Skeletal muscle satellite cell (primary cell): ENCODE measurements around the gene ACOX3.
"Not testable (repeated sequence)": the region's sequence is repeated elsewhere in the genome, so short reads cannot be mapped to it uniquely, and the experiment has no call there.

Source experiments
- H3K27me3 ChIP-seq: 2 replicates; pipeline ENCODE4 v1.7.0; 2013; ENCODE audit warnings: low read length; ENCODE audit not compliant: control insufficient read depth, insufficient read depth
- H3K36me3 ChIP-seq: 2 replicates; pipeline ENCODE4 v1.7.0; 2013; ENCODE audit warnings: mild to moderate bottlenecking, control low read depth, low read length; ENCODE audit not compliant: insufficient read depth
- H3K4me1 ChIP-seq: 2 replicates; pipeline ENCODE4 v1.7.0; 2013; ENCODE audit warnings: low read length; ENCODE audit not compliant: control insufficient read depth, insufficient read depth
- H3K4me2 ChIP-seq: 2 replicates; pipeline ENCODE4 v1.7.0; 2013; ENCODE audit warnings: mild to moderate bottlenecking, low read length
- H3K4me3 ChIP-seq: 2 replicates; pipeline ENCODE4 v1.7.0; 2013; ENCODE audit warnings: low read length
- H3K9ac ChIP-seq: 2 replicates; pipeline ENCODE4 v1.7.0; 2013; ENCODE audit warnings: mild to moderate bottlenecking, low read depth, low read length, moderate library complexity
- H3K9me3 ChIP-seq: replicated peaks from 2 replicates; pipeline ENCODE4 v1.7.0; 2013; ENCODE audit warnings: mild to moderate bottlenecking, control low read depth, low read length

ACOX3 gene

GRCh38 chr4:8427262-8427661 is 13.3 kb downstream of the ACOX3 start:
- H3K36me3 ChIP-seq: no peaks in the 10 kb centered on the region
- peak overlapping the region; percentile 70 for H3K9ac ChIP-seq
- no peaks in the 10 kb centered on the region for H3K27me3 ChIP-seq
- H3K4me2 ChIP-seq: peak overlapping the region; percentile 99
- H3K9me3 ChIP-seq: no peaks in the 10 kb centered on the region
- peaks cover 14% of the 10 kb centered on the region for H3K4me1 ChIP-seq
- H3K4me3 ChIP-seq: peak overlapping the region; percentile 83

- H3K4me2 ChIP-seq: no peak overlapping the region
- no peak overlapping the region for H3K9ac ChIP-seq
- H3K9me3 ChIP-seq: no peaks in the 10 kb centered on the region
- H3K4me3 ChIP-seq: no peak overlapping the region
- no peaks in the 10 kb centered on the region for H3K27me3 ChIP-seq
- peaks cover 12% of the 10 kb centered on the region for H3K4me1 ChIP-seq
- no peaks in the 10 kb centered on the region for H3K36me3 ChIP-seq
Measured at GRCh38 chr4:8422786-8423185, 17.7 kb downstream of the ACOX3 start.

DNA sequence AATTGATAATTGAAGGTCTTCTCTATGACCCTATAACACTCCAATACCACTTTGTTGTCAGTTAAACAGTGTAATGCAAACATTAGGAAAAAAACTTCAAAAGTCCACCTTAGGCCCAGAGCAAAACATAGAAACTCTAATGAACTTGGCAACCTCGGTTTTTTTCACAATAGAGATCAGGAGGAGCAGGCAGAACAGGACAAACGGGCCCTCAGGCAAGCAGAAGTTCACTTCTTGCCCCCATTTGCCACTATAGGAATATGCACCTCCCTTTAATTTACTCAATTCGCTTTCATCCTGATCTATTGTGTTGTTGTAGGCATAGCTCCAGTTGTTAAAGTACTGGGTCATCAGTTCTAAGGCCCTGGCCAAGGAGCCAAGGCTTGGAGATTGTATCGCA is 18.2 kb downstream of the ACOX3 start:
- peaks cover 7% of the 10 kb centered on the region for H3K4me1 ChIP-seq
- no peaks in the 10 kb centered on the region for H3K36me3 ChIP-seq
- no peak overlapping the region for H3K4me2 ChIP-seq
- H3K9ac ChIP-seq: no peak overlapping the region
- no peaks in the 10 kb centered on the region for H3K27me3 ChIP-seq
- H3K4me3 ChIP-seq: no peak overlapping the region
- H3K9me3 ChIP-seq: no peaks in the 10 kb centered on the region

DNA sequence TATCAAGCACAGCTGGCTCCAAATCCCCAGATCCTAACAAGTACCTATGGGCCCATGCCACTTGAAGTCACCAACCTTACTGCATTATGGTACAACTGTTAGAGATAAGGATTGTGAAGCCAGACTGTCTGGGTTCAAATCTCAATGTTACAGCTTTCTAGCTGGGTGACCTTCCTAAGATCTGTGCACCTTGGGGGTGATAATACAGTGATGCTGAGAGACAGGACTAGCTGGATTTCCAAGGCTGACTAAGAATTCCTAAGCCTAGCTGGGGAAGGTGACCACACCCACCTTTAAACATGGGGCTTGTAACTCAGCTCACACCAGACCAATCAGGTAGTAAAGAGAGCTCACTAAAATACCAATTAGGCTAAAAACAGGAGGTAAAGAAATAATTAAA is 20.4 kb downstream of the ACOX3 start:
- not testable (repeated sequence) for H3K4me2 ChIP-seq, H3K27me3 ChIP-seq, H3K4me1 ChIP-seq, H3K4me3 ChIP-seq, H3K36me3 ChIP-seq, H3K9me3 ChIP-seq, H3K9ac ChIP-seq

GRCh38 chr4:8419222-8420041 is 21.1 kb downstream of the ACOX3 start:
- Histone ChIP-seq H3K4me3 (no peak overlapping the region), H3K9ac (no peak overlapping the region), H3K4me1 (peaks cover 4% of the 10 kb centered on the region), H3K9me3 (no peaks in the 10 kb centered on the region), H3K4me2 (no peak overlapping the region), H3K27me3 (no peaks in the 10 kb centered on the region), H3K36me3 (peaks cover 17% of the 10 kb centered on the region)

- peaks cover 25% of the 10 kb centered on the region for H3K36me3 ChIP-seq
- peaks cover 4% of the 10 kb centered on the region for H3K4me1 ChIP-seq
- H3K27me3 ChIP-seq: no peaks in the 10 kb centered on the region
- no peaks in the 10 kb centered on the region for H3K9me3 ChIP-seq
- H3K4me3 ChIP-seq: no peak overlapping the region
- no peak overlapping the region for H3K4me2 ChIP-seq
- no peak overlapping the region for H3K9ac ChIP-seq
Measured at GRCh38 chr4:8417071-8417614, 23.4 kb downstream of the ACOX3 start.

DNA sequence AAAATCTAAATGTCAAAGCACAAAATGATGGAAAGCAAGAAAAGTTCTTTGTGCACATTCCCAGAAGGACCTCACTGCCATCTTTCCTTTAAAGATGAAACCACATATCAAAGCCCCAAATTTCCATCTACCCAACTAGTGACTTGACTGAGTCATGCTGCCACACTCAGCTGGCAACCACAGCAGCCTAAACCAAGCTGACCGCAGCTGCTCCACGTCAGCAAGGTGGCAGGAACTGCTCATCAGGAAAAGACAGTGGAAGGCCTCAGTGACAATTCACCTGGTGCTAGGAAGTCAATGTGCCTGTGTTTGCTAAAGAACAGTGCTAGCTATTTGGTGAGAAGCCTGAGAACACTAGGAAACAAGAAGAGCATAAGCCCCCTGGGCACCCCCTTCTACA is 26.1 kb downstream of the ACOX3 start:
- Histone ChIP-seq H3K9ac (no peak overlapping the region), H3K4me1 (peaks cover 7% of the 10 kb centered on the region)

DNA sequence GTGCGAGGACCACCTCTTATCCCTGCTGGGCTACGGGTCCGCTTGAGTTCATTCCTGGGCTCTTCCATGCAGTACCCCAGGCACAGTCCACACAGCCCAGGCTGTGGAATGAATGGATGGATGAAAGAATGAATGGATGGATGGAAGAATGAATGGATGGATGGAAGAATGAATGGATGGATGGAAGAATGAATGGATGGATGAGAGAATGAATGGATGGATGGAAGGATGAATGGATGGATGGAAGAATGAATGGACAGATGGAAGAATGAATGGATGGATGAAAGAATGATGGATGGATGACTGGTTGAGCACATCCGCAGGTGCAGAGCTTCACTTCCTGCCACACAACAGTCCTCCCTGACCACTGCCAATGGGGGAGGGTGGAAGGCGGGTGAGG is 28.2 kb downstream of the ACOX3 start:
- no peak overlapping the region for H3K9ac ChIP-seq
- no peak overlapping the region for H3K4me2 ChIP-seq
- H3K9me3 ChIP-seq: no peaks in the 10 kb centered on the region
- no peaks in the 10 kb centered on the region for H3K27me3 ChIP-seq
- H3K36me3 ChIP-seq: peaks cover 43% of the 10 kb centered on the region
- peaks cover 8% of the 10 kb centered on the region for H3K4me1 ChIP-seq
- no peak overlapping the region for H3K4me3 ChIP-seq

More for the DNA sequence above, 26.1 kb downstream of the ACOX3 start:
- H3K4me3 ChIP-seq: no peak overlapping the region
- peaks cover 33% of the 10 kb centered on the region for H3K36me3 ChIP-seq
- H3K9me3 ChIP-seq: no peaks in the 10 kb centered on the region
- H3K27me3 ChIP-seq: no peaks in the 10 kb centered on the region
- no peak overlapping the region for H3K4me2 ChIP-seq

- Histone ChIP-seq H3K4me1 (peaks cover 8% of the 10 kb centered on the region), H3K4me3 (no peak overlapping the region), H3K4me2 (no peak overlapping the region), H3K36me3 (peaks cover 44% of the 10 kb centered on the region), H3K9me3 (no peaks in the 10 kb centered on the region), H3K9ac (no peak overlapping the region), H3K27me3 (no peaks in the 10 kb centered on the region)
Measured at GRCh38 chr4:8411351-8412180, 29.0 kb downstream of the ACOX3 start.

- peaks cover 8% of the 10 kb centered on the region for H3K4me1 ChIP-seq
- no peak overlapping the region for H3K4me2 ChIP-seq
- no peak overlapping the region for H3K4me3 ChIP-seq
- no peak overlapping the region for H3K9ac ChIP-seq
- H3K36me3 ChIP-seq: peaks cover 39% of the 10 kb centered on the region
- H3K27me3 ChIP-seq: no peaks in the 10 kb centered on the region
- H3K9me3 ChIP-seq: no peaks in the 10 kb centered on the region
Measured at GRCh38 chr4:8410641-8411271, 29.8 kb downstream of the ACOX3 start.

DNA sequence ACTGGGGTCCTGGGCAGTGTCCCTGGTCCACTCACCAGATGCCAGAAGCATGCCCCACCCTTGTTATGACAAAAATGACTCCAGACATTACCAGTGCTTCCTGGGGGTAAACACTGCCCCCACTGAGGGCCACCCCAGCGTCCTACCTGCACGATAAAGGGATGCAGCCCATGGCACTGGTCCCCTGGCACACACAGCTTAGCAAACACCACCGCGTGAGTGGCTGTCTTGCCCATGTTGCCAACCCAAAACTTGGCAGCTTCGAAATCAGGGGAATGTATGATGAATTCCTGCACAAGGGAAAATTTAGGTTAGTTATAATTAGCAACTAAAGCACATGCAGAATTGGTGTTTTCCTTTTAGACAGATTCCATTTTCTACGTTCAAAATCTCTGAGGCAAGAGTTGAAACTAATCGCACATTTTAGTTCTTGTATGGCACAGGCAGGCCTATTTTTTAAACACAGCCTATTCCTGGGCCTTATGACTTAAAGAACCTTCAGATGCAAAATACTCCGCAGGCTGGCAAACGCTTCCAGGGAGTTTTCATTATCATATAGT is 30.4 kb downstream of the ACOX3 start:
- Histone ChIP-seq H3K36me3 (peaks cover 42% of the 10 kb centered on the region), H3K4me2 (no peak overlapping the region), H3K27me3 (no peaks in the 10 kb centered on the region), H3K4me1 (peaks cover 8% of the 10 kb centered on the region), H3K4me3 (no peak overlapping the region), H3K9me3 (no peaks in the 10 kb centered on the region), H3K9ac (no peak overlapping the region)
